GM23338 (cell line): ENCODE measurements around the gene GRK2. TPM values are rescaled to one million over a fixed set of nuclear protein-coding genes. Genes with fewer than 3 reads are reported as not detected.

ENCODE experiments used
- ATAC-seq: fragments of 200-7000 bp; cut with Tn5 transposase; 3 replicates; pipeline ENCODE4 v1.9.1; 2020
- DNase-seq: peaks from one replicate; pipeline ENCODE4 v3.0.0-alpha.2; 2015; ENCODE audit warnings: low spot score
- H2AFZ ChIP-seq: fragments of 200-600 bp; sonication (generic); 2 replicates; pipeline ENCODE4 v1.8.0; 2016; ENCODE audit warnings: antibody characterized with exemption, mild to moderate bottlenecking, moderate library complexity
- H3F3A ChIP-seq: fragments of 200-600 bp; sonication (generic); replicated peaks from 2 replicates; pipeline ENCODE4 v1.8.0; 2017; ENCODE audit warnings: antibody characterized with exemption, mixed run types, low read depth
- H3K27ac ChIP-seq: fragments of 200-600 bp; sonication (generic); 2 replicates; pipeline ENCODE4 v1.6.1; 2016; ENCODE audit warnings: low read depth
- H3K27me3 ChIP-seq: fragments of 200-600 bp; sonication (generic); 2 replicates; pipeline ENCODE4 v1.8.0; 2016; ENCODE audit warnings: mild to moderate bottlenecking, mixed run types, moderate library complexity; ENCODE audit not compliant: insufficient read depth
- H3K36me3 ChIP-seq: fragments of 200-600 bp; sonication (generic); 2 replicates; pipeline ENCODE4 v1.8.0; 2016; ENCODE audit warnings: mild to moderate bottlenecking; ENCODE audit not compliant: insufficient read depth
- H3K4me1 ChIP-seq: fragments of 200-600 bp; sonication (generic); 2 replicates; pipeline ENCODE4 v1.8.0; 2016; ENCODE audit warnings: mild to moderate bottlenecking, moderate library complexity; ENCODE audit not compliant: insufficient read depth
- H3K4me2 ChIP-seq: fragments of 200-600 bp; sonication (generic); 2 replicates; pipeline ENCODE4 v1.7.1; 2017; ENCODE audit warnings: mixed run types
- H3K4me3 ChIP-seq: fragments of 200-600 bp; sonication (generic); 2 replicates; pipeline ENCODE4 v1.6.1; 2016; ENCODE audit warnings: mixed run types
- H3K79me2 ChIP-seq: fragments of 200-600 bp; sonication (generic); replicated peaks from 2 replicates; pipeline ENCODE4 v1.8.0; 2017; ENCODE audit warnings: mild to moderate bottlenecking; ENCODE audit not compliant: insufficient read depth
- H3K9me2 ChIP-seq: fragments of 200-600 bp; sonication (generic); 2 replicates; pipeline ENCODE4 v1.8.0; 2017; ENCODE audit not compliant: insufficient read depth
- H4K20me1 ChIP-seq: fragments of 200-600 bp; sonication (generic); replicated peaks from 2 replicates; pipeline ENCODE4 v1.8.0; 2017; ENCODE audit warnings: mild to moderate bottlenecking; ENCODE audit not compliant: insufficient read depth
- H3K27ac Mint-ChIP-seq: 2 replicates; pipeline ENCODE4 v1.8.0; 2020; ENCODE audit warnings: inconsistent platforms, mild to moderate bottlenecking, moderate library complexity, mixed read lengths
- H3K27me3 Mint-ChIP-seq: 3 replicates; pipeline ENCODE4 v1.8.0; 2022; ENCODE audit warnings: low read depth, mild to moderate bottlenecking, moderate library complexity, mixed read lengths, inconsistent platforms; ENCODE audit not compliant: insufficient read depth, poor library complexity
- H3K36me3 Mint-ChIP-seq: 3 replicates; pipeline ENCODE4 v1.8.0; 2021; ENCODE audit warnings: low read depth, mild to moderate bottlenecking, inconsistent platforms, moderate library complexity, mixed read lengths
- H3K4me1 Mint-ChIP-seq: 3 replicates; pipeline ENCODE4 v1.8.0; 2020; ENCODE audit warnings: mild to moderate bottlenecking, inconsistent platforms, mixed read lengths
- H3K4me3 Mint-ChIP-seq: 3 replicates; pipeline ENCODE4 v1.8.0; 2021; ENCODE audit warnings: moderate library complexity, mild to moderate bottlenecking, inconsistent platforms, mixed read lengths
- H3K9me3 Mint-ChIP-seq: 3 replicates; pipeline ENCODE4 v1.8.0; 2020; ENCODE audit warnings: moderate library complexity, mild to moderate bottlenecking, inconsistent platforms, mixed read lengths
- CREB1 ChIP-seq: fragments of 250-450 bp; sonication (Bioruptor Pico); IDR thresholded peaks from 2 replicates; pipeline ENCODE4 v1.5.0; 2020; ENCODE audit warnings: low read depth, mild to moderate bottlenecking, moderate library complexity
- JUNB ChIP-seq: IDR thresholded peaks from one replicate; pipeline ENCODE4 v1.6.1; 2016; ENCODE audit warnings: antibody characterized with exemption; ENCODE audit not compliant: unreplicated experiment
- ZNF331 ChIP-seq: fragments of 250-450 bp; sonication (Bioruptor Pico); IDR thresholded peaks from 2 replicates; pipeline ENCODE4 v1.5.0; 2020; ENCODE audit warnings: low read depth, mild to moderate bottlenecking, moderate library complexity
- polyA plus RNA-seq: library from polyadenylated mRNA; unstranded; fragments of >200 nt; fragmentation: Nextera tagmentation; extraction: Ambion mirVana; gene quantifications from 2 replicates; pipeline ENCODE4 v1.2.1, GENCODE V29; 2016
- total RNA-seq: library from RNA; depleted of rRNA; stranded (reverse); fragments of >200 nt; shearing (Covaris generic); gene quantifications from 2 replicates; pipeline ENCODE4 v1.2.3, GENCODE V29; 2014
- TF ChIP-seq, protein P1 (sequence below): fragments of 250-450 bp; sonication (Bioruptor Pico); IDR thresholded peaks from 2 replicates; pipeline ENCODE4 v1.5.0; 2020; ENCODE audit warnings: mild to moderate bottlenecking, moderate library complexity
- TF ChIP-seq, protein P2 (sequence below): IDR thresholded peaks from one replicate; pipeline ENCODE4 v1.6.1; 2018; ENCODE audit warnings: antibody characterized with exemption; ENCODE audit not compliant: unreplicated experiment

The GRK2 gene
- total and polyA plus RNA-seq, 2 experiments from 2014 or later = 19.5 to 72.5 TPM

DNA sequence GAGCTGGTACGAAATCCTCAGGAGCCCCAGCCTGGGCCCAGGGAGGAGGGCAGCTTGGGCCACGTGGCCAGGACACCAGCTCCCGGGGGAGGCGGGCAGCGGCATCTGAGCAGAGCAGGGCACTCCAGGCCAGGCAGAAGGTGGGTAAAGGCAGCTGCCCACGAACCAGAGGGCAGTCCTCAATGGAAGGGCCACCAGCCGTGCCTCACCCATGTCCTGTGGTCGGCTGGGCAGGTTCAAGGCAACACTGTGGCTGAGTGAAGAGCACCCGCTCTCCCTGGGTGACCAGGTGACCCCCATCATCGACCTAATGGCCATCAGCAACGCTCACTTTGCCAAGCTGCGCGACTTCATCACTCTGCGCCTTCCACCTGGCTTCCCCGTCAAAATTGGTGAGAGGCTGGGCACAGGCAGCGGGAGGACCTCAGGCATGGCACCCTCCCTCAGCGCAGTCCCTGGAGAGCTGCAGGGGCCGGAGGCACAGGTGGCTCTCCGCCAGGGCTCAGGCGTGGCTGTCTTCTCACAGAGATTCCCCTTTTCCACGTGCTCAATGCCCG lies 34.6 kb downstream of the GRK2 start (continued):
- TF ChIP-seq, protein P1, sequence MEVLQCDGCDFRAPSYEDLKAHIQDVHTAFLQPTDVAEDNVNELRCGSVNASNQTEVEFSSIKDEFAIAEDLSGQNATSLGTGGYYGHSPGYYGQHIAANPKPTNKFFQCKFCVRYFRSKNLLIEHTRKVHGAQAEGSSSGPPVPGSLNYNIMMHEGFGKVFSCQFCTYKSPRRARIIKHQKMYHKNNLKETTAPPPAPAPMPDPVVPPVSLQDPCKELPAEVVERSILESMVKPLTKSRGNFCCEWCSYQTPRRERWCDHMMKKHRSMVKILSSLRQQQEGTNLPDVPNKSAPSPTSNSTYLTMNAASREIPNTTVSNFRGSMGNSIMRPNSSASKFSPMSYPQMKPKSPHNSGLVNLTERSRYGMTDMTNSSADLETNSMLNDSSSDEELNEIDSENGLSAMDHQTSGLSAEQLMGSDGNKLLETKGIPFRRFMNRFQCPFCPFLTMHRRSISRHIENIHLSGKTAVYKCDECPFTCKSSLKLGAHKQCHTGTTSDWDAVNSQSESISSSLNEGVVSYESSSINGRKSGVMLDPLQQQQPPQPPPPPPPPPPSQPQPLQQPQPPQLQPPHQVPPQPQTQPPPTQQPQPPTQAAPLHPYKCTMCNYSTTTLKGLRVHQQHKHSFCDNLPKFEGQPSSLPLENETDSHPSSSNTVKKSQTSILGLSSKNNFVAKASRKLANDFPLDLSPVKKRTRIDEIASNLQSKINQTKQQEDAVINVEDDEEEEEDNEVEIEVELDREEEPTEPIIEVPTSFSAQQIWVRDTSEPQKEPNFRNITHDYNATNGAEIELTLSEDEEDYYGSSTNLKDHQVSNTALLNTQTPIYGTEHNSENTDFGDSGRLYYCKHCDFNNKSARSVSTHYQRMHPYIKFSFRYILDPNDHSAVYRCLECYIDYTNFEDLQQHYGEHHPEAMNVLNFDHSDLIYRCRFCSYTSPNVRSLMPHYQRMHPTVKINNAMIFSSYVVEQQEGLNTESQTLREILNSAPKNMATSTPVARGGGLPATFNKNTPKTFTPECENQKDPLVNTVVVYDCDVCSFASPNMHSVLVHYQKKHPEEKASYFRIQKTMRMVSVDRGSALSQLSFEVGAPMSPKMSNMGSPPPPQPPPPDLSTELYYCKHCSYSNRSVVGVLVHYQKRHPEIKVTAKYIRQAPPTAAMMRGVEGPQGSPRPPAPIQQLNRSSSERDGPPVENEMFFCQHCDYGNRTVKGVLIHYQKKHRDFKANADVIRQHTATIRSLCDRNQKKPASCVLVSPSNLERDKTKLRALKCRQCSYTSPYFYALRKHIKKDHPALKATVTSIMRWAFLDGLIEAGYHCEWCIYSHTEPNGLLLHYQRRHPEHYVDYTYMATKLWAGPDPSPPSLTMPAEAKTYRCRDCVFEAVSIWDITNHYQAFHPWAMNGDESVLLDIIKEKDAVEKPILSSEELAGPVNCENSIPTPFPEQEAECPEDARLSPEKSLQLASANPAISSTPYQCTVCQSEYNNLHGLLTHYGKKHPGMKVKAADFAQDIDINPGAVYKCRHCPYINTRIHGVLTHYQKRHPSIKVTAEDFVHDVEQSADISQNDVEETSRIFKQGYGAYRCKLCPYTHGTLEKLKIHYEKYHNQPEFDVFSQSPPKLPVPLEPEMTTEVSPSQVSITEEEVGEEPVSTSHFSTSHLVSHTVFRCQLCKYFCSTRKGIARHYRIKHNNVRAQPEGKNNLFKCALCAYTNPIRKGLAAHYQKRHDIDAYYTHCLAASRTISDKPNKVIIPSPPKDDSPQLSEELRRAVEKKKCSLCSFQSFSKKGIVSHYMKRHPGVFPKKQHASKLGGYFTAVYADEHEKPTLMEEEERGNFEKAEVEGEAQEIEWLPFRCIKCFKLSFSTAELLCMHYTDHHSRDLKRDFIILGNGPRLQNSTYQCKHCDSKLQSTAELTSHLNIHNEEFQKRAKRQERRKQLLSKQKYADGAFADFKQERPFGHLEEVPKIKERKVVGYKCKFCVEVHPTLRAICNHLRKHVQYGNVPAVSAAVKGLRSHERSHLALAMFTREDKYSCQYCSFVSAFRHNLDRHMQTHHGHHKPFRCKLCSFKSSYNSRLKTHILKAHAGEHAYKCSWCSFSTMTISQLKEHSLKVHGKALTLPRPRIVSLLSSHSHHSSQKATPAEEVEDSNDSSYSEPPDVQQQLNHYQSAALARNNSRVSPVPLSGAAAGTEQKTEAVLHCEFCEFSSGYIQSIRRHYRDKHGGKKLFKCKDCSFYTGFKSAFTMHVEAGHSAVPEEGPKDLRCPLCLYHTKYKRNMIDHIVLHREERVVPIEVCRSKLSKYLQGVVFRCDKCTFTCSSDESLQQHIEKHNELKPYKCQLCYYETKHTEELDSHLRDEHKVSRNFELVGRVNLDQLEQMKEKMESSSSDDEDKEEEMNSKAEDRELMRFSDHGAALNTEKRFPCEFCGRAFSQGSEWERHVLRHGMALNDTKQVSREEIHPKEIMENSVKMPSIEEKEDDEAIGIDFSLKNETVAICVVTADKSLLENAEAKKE = no peak
- no peak for TF ChIP-seq ZNF331 (CRISPR knock-in tag)

DNA sequence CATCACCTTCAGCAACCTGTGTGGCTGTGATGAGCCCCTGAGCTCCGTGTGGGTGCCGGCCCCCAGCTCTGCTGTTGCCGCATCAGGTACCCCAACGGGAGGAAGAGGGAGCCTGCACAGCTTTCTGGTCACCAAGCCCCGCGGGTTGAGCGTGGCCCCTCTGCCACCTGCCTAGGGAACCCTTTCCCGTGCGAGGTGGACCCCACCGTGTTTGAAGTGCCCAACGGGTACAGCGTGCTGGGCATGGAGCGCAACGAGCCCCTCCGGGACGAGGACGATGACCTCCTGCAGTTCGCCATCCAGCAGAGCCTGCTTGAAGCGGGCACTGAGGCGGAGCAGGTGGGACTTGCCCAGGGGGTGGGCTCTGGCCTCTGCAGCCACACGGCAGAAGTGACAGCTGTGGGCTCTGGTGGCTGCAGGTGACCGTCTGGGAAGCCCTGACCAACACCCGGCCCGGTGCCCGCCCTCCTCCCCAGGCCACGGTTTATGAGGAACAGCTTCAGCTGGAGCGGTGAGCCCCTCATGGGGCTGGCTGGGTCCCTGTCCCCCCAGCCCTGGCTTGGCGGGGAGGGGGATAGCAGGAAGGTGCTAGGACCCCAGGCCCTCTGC lies 35.1 kb downstream of the GRK2 start:
- Histone ChIP-seq H3K79me2 (no peaks in the 10 kb centered on the region), H3K4me1 (peaks cover 15% of the 10 kb centered on the region; the same call in 1 of the 2 replicates), H3K36me3 (no peaks in the 10 kb centered on the region), H3F3A (peaks cover 4% of the 10 kb centered on the region; the same call in 1 of the 2 replicates), H3K27ac (no peak overlapping the region), H3K4me2 (peak overlapping the region; percentile 96), H3K9me2 (no peaks in the 10 kb centered on the region), H4K20me1 (no peaks in the 10 kb centered on the region), H3K27me3 (no peaks in the 10 kb centered on the region), H3K4me3 (peak overlapping the region; percentile 87), H2AFZ (no peak overlapping the region)
- Mint-ChIP-seq H3K4me3 (no peak overlapping the region), H3K36me3 (peaks cover 14% of the 10 kb centered on the region), H3K27ac (no peak overlapping the region), H3K4me1 (peaks cover 3% of the 10 kb centered on the region; the same call in 1 of the 3 replicates), H3K9me3 (peaks cover 6% of the 10 kb centered on the region), H3K27me3 (peaks cover 13% of the 10 kb centered on the region)
- ATAC-seq (no peak), DNase-seq (no peak)
- TF ChIP-seq CREB1 (CRISPR knock-in tag) (no peak), JUNB (no peak)
- TF ChIP-seq, protein P2, sequence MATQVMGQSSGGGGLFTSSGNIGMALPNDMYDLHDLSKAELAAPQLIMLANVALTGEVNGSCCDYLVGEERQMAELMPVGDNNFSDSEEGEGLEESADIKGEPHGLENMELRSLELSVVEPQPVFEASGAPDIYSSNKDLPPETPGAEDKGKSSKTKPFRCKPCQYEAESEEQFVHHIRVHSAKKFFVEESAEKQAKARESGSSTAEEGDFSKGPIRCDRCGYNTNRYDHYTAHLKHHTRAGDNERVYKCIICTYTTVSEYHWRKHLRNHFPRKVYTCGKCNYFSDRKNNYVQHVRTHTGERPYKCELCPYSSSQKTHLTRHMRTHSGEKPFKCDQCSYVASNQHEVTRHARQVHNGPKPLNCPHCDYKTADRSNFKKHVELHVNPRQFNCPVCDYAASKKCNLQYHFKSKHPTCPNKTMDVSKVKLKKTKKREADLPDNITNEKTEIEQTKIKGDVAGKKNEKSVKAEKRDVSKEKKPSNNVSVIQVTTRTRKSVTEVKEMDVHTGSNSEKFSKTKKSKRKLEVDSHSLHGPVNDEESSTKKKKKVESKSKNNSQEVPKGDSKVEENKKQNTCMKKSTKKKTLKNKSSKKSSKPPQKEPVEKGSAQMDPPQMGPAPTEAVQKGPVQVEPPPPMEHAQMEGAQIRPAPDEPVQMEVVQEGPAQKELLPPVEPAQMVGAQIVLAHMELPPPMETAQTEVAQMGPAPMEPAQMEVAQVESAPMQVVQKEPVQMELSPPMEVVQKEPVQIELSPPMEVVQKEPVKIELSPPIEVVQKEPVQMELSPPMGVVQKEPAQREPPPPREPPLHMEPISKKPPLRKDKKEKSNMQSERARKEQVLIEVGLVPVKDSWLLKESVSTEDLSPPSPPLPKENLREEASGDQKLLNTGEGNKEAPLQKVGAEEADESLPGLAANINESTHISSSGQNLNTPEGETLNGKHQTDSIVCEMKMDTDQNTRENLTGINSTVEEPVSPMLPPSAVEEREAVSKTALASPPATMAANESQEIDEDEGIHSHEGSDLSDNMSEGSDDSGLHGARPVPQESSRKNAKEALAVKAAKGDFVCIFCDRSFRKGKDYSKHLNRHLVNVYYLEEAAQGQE = no peak
